Panc1 (cell line): ENCODE data around the gene PRUNE2. TPM values are rescaled to one million over a fixed set of nuclear protein-coding genes. Genes with fewer than 3 reads are reported as not detected.

Experiments used
- ATAC-seq: fragments of 200-7000 bp; cut with Tn5 transposase; 2 replicates; pipeline ENCODE4 v1.9.1; 2020; ENCODE audit warnings: mild to moderate bottlenecking, moderate library complexity
- BruUV-seq: library from RNA; stranded (reverse); fragments of 400-500 nt; replicated peaks from 2 replicates; lab custom pipeline; 2021; lab: Mats Ljungman, UMichigan
- CTCF ChIA-PET: fragments of 300-600 bp; sonication (Branson Sonifier 250); formaldehyde crosslinking; loops from one replicate; lab custom pipeline; 2022; ENCODE audit warnings: antibody characterized with exemption; lab: Charles Lee
- POLR2A ChIA-PET: fragments of 300-600 bp; sonication (Branson Sonifier 250); formaldehyde crosslinking; loops from one replicate; lab custom pipeline; 2022; ENCODE audit warnings: antibody characterized with exemption; lab: Charles Lee
- DNase-seq: peaks from one replicate; pipeline ENCODE4 v3.0.0-alpha.2; 2010; ENCODE audit warnings: low read depth, low spot score
- H3K27ac ChIP-seq: 2 replicates; pipeline ENCODE4 v1.5.1; 2011; ENCODE audit warnings: mild to moderate bottlenecking, low read length, inconsistent platforms
- H3K27me3 ChIP-seq: fragments of 200-500 bp; sonication (Bioruptor generic); 2 replicates; pipeline ENCODE4 v1.6.0; 2014; ENCODE audit warnings: low read length, inconsistent platforms; ENCODE audit not compliant: control insufficient read depth, insufficient read depth
- H3K36me3 ChIP-seq: fragments of 200-500 bp; sonication (Bioruptor generic); 2 replicates; pipeline ENCODE4 v1.5.1; 2014; ENCODE audit warnings: inconsistent platforms, mild to moderate bottlenecking, low read length, moderate library complexity; ENCODE audit not compliant: control insufficient read depth, insufficient read depth
- H3K4me1 ChIP-seq: 2 replicates; pipeline ENCODE4 v1.5.1; 2011; ENCODE audit warnings: inconsistent platforms, mild to moderate bottlenecking, low read length, moderate library complexity; ENCODE audit not compliant: control insufficient read depth, insufficient read depth
- H3K4me3 ChIP-seq, 2 experiments: 2 replicates each; pipeline ENCODE4 v1.5.1; 2011 to 2012; ENCODE audit warnings: low read depth in 2 of 2, low read length in 2 of 2, mild to moderate bottlenecking in 2 of 2, inconsistent platforms in 1 of 2, moderate library complexity in 1 of 2
- H3K9me3 ChIP-seq: fragments of 200-500 bp; sonication (Bioruptor generic); 2 replicates; pipeline ENCODE4 v1.5.1; 2014; ENCODE audit warnings: low read depth, mild to moderate bottlenecking, inconsistent platforms, low read length, moderate library complexity; ENCODE audit not compliant: control insufficient read depth, insufficient read depth
- CTCF ChIP-seq: fragments of 450-650 bp; IDR thresholded peaks from 2 replicates; pipeline ENCODE4 v1.5.1; 2017; ENCODE audit warnings: mild to moderate bottlenecking
- POLR2AphosphoS5 ChIP-seq: IDR thresholded peaks from 2 replicates; pipeline ENCODE4 v1.6.1; 2012; ENCODE audit warnings: mild to moderate bottlenecking, low read depth, low read length, moderate library complexity
- REST ChIP-seq, 2 experiments: IDR thresholded peaks; 2 replicates each; pipeline ENCODE4 v1.6.1; 2011 to 2012; ENCODE audit warnings: low read depth in 2 of 2, control low read depth in 1 of 2, low read length in 1 of 2, mild to moderate bottlenecking in 1 of 2, moderate library complexity in 1 of 2; ENCODE audit not compliant: insufficient read depth in 1 of 2
- SIN3A ChIP-seq: IDR thresholded peaks from 2 replicates; pipeline ENCODE4 v1.6.1; 2012; ENCODE audit warnings: low read depth, mild to moderate bottlenecking, low read length, moderate library complexity, borderline replicate concordance; ENCODE audit not compliant: insufficient read depth
- TCF7L2 ChIP-seq: IDR thresholded peaks from 2 replicates; pipeline ENCODE4 v1.6.1; 2011; ENCODE audit warnings: mild to moderate bottlenecking, low read depth, low read length, inconsistent platforms
- in situ Hi-C: cut with HindIII; loops from 2 replicates; pipeline ENCODE4 v1.10.0; 2016; ENCODE audit warnings: low sequenced_read_pairs, low pct_unique_long_range_greater_than_20kb
- intact Hi-C: fragments of 100-400 bp; cut with micrococcal nuclease; formaldehyde crosslinking; loops from one replicate; pipeline ENCODE4 v1.10.0; 2022; ENCODE audit not compliant: unreplicated experiment
- total RNA-seq: library from RNA; stranded (reverse); gene quantifications from one replicate; pipeline ENCODE4 v1.2.1, GENCODE V29; 2021; ENCODE audit not compliant: unreplicated experiment

The PRUNE2 gene
- total RNA-seq, 1 experiment from 2014 or later: 0.18 TPM

- in situ Hi-C loops: no loop called here
Measured at GRCh38 chr9:76720245-76720644, 185.7 kb downstream of the PRUNE2 start.

GRCh38 chr9:76718166-76718565 lies 187.7 kb downstream of the PRUNE2 start:
- Histone ChIP-seq H3K36me3 (no peaks in the 10 kb centered on the region), H3K27me3 (no peaks in the 10 kb centered on the region), H3K4me1 (no peaks in the 10 kb centered on the region), H3K4me3 (no peak overlapping the region), H3K9me3 (no peaks in the 10 kb centered on the region), H3K27ac (no peak overlapping the region)
- ChIA-PET POLR2A (no interaction called here), CTCF (interaction anchor here (0.7 kb wide), 1 partner anchor 49 kb away, joined by 3 read pairs; no protein-coding TSS in a partner anchor)
- no peak for DNase-seq
- in situ Hi-C loops (no loop called here), intact Hi-C loops (no loop called here)
- BruUV-seq: no TSS peak
- ATAC-seq: no peak
- TF ChIP-seq REST (IDR thresholded peaks at IDR 0.05; ENCODE audit: insufficient read depth in 1 of 2, low read depth in 2 of 2, low read length in 1 of 2) (no peak), TCF7L2 (no peak), CTCF (0 out of 2 replicates have a peak, but pooled peaks have one; percentile 6), SIN3A (no peak), POLR2AphosphoS5 (no peak)

More at GRCh38 chr9:76720245-76720644, 185.7 kb downstream of the PRUNE2 start:
- no peaks in the 10 kb centered on the region for H3K4me1 ChIP-seq
- no peaks in the 10 kb centered on the region for H3K27me3 ChIP-seq
- DNase-seq (no peak), ATAC-seq (no peak)
- TF ChIP-seq POLR2AphosphoS5 (no peak), CTCF (no peak), TCF7L2 (no peak), REST (IDR thresholded peaks at IDR 0.05; ENCODE audit: insufficient read depth in 1 of 2, low read depth in 2 of 2, low read length in 1 of 2) (no peak), SIN3A (no peak)
- no peak overlapping the region for H3K27ac ChIP-seq
- no peaks in the 10 kb centered on the region for H3K36me3 ChIP-seq
- intact Hi-C loops: no loop called here
- BruUV-seq: no TSS peak
- H3K4me3 ChIP-seq: no peak overlapping the region
- POLR2A ChIA-PET: no interaction called here
- CTCF ChIA-PET: no interaction called here
- H3K9me3 ChIP-seq: no peaks in the 10 kb centered on the region
